ENCODE results near the gene ITGA6. TPM values are rescaled to one million over a fixed set of nuclear protein-coding genes. Genes with fewer than 3 reads are reported as not detected.

Gene ITGA6
- total and polyA plus RNA-seq, 5 donors from 2014 or later = 39.2 to 68.5 (median 50.3) TPM

DNA sequence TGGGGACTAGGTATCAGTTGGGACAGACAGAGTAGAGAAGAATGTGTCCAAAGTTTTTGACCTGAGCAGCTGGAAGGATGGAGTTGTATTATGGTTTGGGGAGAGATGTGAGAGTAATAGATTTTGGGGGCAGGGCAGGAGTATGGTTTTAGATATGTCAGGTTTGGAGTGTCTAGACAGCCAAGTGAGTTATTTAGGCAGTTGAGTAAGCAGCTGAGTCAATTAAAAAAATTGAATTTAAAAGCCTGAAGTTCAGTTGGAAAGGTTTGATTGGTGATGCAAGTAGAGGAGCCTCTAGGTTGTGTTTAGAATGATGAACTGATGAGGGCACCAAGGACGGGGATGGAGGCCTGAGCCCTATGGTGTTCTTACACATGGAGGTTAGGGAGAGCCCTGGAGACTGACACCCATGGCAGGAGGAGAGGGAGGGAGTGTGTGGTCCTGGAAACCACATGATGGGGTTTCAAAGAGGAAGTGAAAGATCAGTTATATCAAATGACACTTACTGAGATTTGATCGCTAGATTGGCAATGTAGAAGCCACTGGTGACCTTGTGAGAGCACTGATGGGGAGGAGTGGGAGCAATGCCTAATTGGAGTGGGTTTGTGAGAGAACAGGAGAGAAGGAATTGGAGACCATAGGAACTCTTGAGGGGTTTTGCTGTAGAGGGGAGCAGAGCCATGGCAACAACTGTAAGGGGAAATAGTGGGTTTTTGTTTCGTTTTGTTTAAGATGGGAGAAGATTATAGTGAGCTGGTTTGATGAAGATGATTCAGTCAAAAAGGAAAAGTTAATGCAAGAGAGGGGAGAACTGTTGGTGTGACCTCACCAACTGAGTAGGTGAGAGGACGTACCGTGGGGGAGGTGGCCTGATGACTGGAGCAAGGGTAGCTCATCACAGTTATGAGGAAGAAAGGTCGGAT is 10.3 kb downstream of the ITGA6 start:
- no peaks in the 10 kb centered on the region for H3K36me3 ChIP-seq (ENCODE audit: control insufficient read depth, insufficient read depth, low read length)
- ATAC-seq (ENCODE audit: low read depth in 2 of 2) (peak; percentile 37 to 40), DNase-seq (peak in 1 of 3 donors; percentile 51)
- H3K9me3 Mint-ChIP-seq = no peaks in the 10 kb centered on the region
- peak overlapping the region; percentile 72 for H3K27ac ChIP-seq (ENCODE audit: insufficient read depth, low read length, poor library complexity, severe bottlenecking)
- H3K27me3 Mint-ChIP-seq = no peaks in the 10 kb centered on the region
- H3K4me3 ChIP-seq (ENCODE audit: low read depth, low read length) = peak overlapping the region; percentile 83
- no peaks in the 10 kb centered on the region for H3K9me3 ChIP-seq (ENCODE audit: control insufficient read depth in 2 of 2, low read length in 2 of 2)
- no peaks in the 10 kb centered on the region for H3K27me3 ChIP-seq (ENCODE audit: control insufficient read depth, insufficient read depth, low read length)
- peaks cover 99% of the 10 kb centered on the region for H3K4me1 ChIP-seq (ENCODE audit: control insufficient read depth, insufficient read depth, low read length, poor library complexity, severe bottlenecking)
- peaks cover 5% of the 10 kb centered on the region for H3K36me3 Mint-ChIP-seq
- H3K27ac Mint-ChIP-seq = no peak overlapping the region
- H3K4me3 Mint-ChIP-seq = no peak overlapping the region
- H3K4me1 Mint-ChIP-seq = peaks cover 19 to 50% (median 34%) of the 10 kb centered on the region in 4 donors

DNA sequence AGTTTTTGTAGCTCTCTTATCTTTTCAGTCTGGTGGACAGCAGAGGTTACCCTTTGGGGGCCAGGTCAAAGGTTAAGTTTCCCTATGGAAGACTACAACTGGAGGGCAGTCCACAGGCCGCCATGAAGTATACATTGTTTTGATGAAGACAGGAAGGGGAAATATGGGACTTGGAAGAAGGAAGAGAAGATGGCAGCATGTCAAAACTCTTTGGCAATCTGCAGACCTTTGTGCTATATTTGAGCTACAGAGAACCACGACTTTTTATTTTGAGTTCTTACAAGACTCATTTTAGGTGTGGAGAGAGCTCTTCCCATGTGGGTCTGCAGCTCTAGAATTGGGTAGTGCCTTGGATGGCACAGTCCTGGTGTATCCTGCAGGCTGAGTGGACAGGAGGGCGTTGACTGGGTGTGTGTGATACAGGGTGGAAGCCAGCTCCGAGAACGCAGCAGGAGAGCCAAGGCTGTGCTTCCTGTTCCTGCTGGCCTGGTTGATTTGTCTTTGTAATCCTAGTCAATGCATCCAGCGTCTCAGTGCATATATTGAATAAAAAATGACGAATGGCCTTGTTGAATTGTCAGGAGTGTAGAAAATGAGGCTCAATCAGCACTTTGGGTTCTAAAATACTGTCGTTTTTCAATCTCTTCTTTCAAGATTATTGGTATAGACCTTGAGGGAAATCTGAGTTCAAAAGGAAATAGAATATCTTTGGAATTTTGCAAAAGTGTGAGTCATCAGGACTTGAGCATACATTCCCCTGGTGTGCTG is 11.5 kb downstream of the ITGA6 start:
- Histone ChIP-seq H3K27ac (ENCODE audit: insufficient read depth, low read length, poor library complexity, severe bottlenecking) (peak overlapping the region; percentile 72), H3K36me3 (ENCODE audit: control insufficient read depth, insufficient read depth, low read length) (no peaks in the 10 kb centered on the region), H3K4me3 (ENCODE audit: low read depth, low read length) (peak overlapping the region; percentile 83), H3K27me3 (ENCODE audit: control insufficient read depth, insufficient read depth, low read length) (no peaks in the 10 kb centered on the region), H3K9me3 (ENCODE audit: control insufficient read depth in 2 of 2, low read length in 2 of 2) (no peaks in the 10 kb centered on the region), H3K4me1 (ENCODE audit: control insufficient read depth, insufficient read depth, low read length, poor library complexity, severe bottlenecking) (peaks cover 91% of the 10 kb centered on the region)
- Mint-ChIP-seq H3K4me3 (peak overlapping the region; percentile 31 to 70 (median 52)), H3K36me3 (peaks cover 6% of the 10 kb centered on the region), H3K27ac (peak overlapping the region in 1 of 3 donors; percentile 90), H3K9me3 (no peaks in the 10 kb centered on the region), H3K4me1 (peaks cover 28 to 52% (median 37%) of the 10 kb centered on the region in 4 donors), H3K27me3 (no peaks in the 10 kb centered on the region)
- DNase-seq (no peak), ATAC-seq (ENCODE audit: low read depth in 2 of 2) (no peak)

DNA sequence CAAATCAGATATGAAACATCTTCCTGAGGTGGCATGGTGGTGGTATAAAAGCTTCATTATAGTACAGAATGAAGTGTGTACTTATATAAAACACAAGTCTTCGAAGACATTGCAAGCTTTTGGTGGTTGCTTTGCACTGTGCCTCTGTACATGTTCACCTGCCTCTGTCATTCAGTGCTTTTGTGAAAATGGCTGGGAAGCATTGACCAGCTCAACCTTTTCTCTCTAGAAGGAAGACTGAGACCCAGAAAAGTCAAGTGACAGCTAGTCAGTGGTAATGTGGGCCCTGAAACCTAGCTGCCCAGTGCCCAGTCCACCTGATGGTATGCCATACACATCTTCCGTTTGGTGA is 12.1 kb downstream of the ITGA6 start:
- no peaks in the 10 kb centered on the region for H3K27me3 Mint-ChIP-seq
- Histone ChIP-seq H3K27ac (ENCODE audit: insufficient read depth, low read length, poor library complexity, severe bottlenecking) (no peak overlapping the region), H3K9me3 (ENCODE audit: control insufficient read depth in 2 of 2, low read length in 2 of 2) (no peaks in the 10 kb centered on the region), H3K4me1 (ENCODE audit: control insufficient read depth, insufficient read depth, low read length, poor library complexity, severe bottlenecking) (peaks cover 85% of the 10 kb centered on the region), H3K4me3 (ENCODE audit: low read depth, low read length) (peak overlapping the region; percentile 83), H3K36me3 (ENCODE audit: control insufficient read depth, insufficient read depth, low read length) (no peaks in the 10 kb centered on the region), H3K27me3 (ENCODE audit: control insufficient read depth, insufficient read depth, low read length) (no peaks in the 10 kb centered on the region)
- peaks cover 28 to 48% (median 36%) of the 10 kb centered on the region in 4 donors for H3K4me1 Mint-ChIP-seq
- no peak for DNase-seq
- ATAC-seq (ENCODE audit: low read depth in 2 of 2) = no peak
- H3K36me3 Mint-ChIP-seq = peaks cover 8% of the 10 kb centered on the region
- peak overlapping the region in 1 of 3 donors; percentile 85 for H3K27ac Mint-ChIP-seq
- peak overlapping the region in 3 of 4 donors; percentile 31 to 70 (median 42) for H3K4me3 Mint-ChIP-seq
- H3K9me3 Mint-ChIP-seq = no peaks in the 10 kb centered on the region

DNA sequence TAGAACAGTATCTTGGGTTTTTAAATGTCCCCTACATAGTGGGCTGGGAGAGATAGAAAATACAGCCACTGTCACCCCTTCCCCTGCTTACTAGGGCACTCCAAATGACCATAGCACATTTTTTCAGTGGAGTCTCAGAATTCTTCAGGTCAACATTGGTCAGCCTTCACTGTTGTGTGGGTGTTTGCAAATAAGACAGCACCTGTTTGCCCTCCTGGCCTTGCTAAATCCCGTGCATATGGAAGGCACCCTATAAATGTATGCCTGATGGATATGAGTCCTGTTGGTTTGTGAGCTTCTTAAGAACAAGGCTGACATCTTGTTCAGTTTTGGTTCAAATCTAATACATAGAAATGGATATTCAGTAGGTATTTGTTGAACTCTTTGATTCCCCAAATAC is 12.5 kb downstream of the ITGA6 start:
- Histone ChIP-seq H3K27ac (ENCODE audit: insufficient read depth, low read length, poor library complexity, severe bottlenecking) (peak overlapping the region; percentile 57), H3K36me3 (ENCODE audit: control insufficient read depth, insufficient read depth, low read length) (no peaks in the 10 kb centered on the region), H3K9me3 (ENCODE audit: control insufficient read depth in 2 of 2, low read length in 2 of 2) (no peaks in the 10 kb centered on the region), H3K4me1 (ENCODE audit: control insufficient read depth, insufficient read depth, low read length, poor library complexity, severe bottlenecking) (peaks cover 81% of the 10 kb centered on the region), H3K27me3 (ENCODE audit: control insufficient read depth, insufficient read depth, low read length) (no peaks in the 10 kb centered on the region), H3K4me3 (ENCODE audit: low read depth, low read length) (peak overlapping the region; percentile 77)
- Mint-ChIP-seq H3K36me3 (peaks cover 8% of the 10 kb centered on the region), H3K4me1 (peaks cover 23 to 45% (median 36%) of the 10 kb centered on the region in 4 donors), H3K4me3 (peak overlapping the region; percentile 31 to 74 (median 56)), H3K9me3 (no peaks in the 10 kb centered on the region), H3K27me3 (no peaks in the 10 kb centered on the region), H3K27ac (peak overlapping the region in 1 of 3 donors; percentile 85)
- DNase-seq (no peak), ATAC-seq (ENCODE audit: low read depth in 2 of 2) (no peak)

DNA sequence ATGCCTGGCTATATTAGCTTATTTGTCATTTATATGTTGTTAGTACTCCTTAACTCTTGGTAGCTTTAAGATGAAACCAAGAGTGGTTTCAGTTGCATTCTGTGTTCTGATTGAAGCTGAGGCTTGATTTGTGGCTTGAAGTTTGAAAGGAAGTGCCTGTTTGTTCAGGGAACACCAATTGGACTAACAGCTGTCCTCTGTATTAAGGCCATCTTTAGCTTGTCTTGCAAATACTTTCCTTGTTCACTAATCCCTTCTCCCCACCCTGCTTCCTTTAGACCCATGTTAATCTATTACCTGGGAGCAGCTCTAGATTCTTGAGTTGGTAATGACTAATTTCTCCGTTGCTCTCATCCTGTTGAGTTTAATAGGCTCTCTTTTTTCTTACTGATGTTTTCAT is 13.4 kb downstream of the ITGA6 start:
- peaks cover 8% of the 10 kb centered on the region for H3K36me3 Mint-ChIP-seq
- peak overlapping the region; percentile 77 for H3K4me3 ChIP-seq (ENCODE audit: low read depth, low read length)
- H3K36me3 ChIP-seq (ENCODE audit: control insufficient read depth, insufficient read depth, low read length) = no peaks in the 10 kb centered on the region
- H3K4me1 Mint-ChIP-seq = peaks cover 20 to 44% (median 37%) of the 10 kb centered on the region in 4 donors
- ATAC-seq (ENCODE audit: low read depth in 2 of 2) (no peak), DNase-seq (peak in 1 of 3 donors; percentile 70)
- no peaks in the 10 kb centered on the region for H3K9me3 ChIP-seq (ENCODE audit: control insufficient read depth in 2 of 2, low read length in 2 of 2)
- peak overlapping the region; percentile 42 to 86 (median 78) for H3K4me3 Mint-ChIP-seq
- H3K4me1 ChIP-seq (ENCODE audit: control insufficient read depth, insufficient read depth, low read length, poor library complexity, severe bottlenecking) = peaks cover 75% of the 10 kb centered on the region
- H3K27ac ChIP-seq (ENCODE audit: insufficient read depth, low read length, poor library complexity, severe bottlenecking) = peak overlapping the region; percentile 57
- H3K9me3 Mint-ChIP-seq = no peaks in the 10 kb centered on the region
- no peaks in the 10 kb centered on the region for H3K27me3 Mint-ChIP-seq
- peak overlapping the region in 2 of 3 donors; percentile 31 to 77 for H3K27ac Mint-ChIP-seq
- no peaks in the 10 kb centered on the region for H3K27me3 ChIP-seq (ENCODE audit: control insufficient read depth, insufficient read depth, low read length)

DNA sequence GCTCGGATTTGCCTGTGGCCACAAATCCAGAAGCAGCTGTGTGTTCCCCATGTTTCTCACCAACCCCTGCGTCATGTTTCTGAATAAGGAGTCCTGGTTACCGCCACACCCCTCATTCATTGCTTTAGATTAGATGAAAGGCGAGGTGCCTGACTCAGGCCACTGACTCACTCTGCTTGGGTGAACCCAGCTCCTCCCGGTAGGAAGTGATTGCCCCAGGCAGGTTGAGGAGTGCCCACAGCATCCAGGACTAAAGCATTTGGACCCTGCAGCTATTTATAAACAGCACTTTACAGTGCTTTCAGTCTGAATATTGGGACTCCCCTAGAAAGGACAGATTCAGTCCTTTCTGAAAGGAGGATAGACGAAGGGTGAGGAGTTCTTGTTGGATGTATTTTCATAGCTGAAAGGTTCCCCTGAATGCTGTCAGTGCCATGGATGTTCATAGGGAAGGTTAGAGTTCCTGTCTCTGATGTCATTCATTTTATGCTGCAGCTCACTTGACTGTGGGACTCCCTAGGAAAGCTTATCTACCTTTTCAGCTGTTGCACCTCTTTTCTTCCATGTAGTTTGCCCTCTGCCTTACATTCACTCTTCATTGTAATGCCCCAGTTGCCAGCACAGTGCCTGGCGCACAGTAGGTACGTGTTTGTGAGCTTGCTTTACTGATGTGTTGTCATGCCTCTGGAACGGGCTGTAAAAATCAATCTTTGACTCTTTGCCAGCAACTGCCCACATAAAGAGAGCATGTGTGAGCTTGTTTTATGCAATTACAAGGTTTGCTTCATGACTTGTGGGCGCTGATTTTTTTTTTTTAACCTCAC is 14.9 kb downstream of the ITGA6 start:
- peaks cover 8% of the 10 kb centered on the region for H3K36me3 Mint-ChIP-seq
- peaks cover 20 to 51% (median 41%) of the 10 kb centered on the region in 4 donors for H3K4me1 Mint-ChIP-seq
- Histone ChIP-seq H3K4me1 (ENCODE audit: control insufficient read depth, insufficient read depth, low read length, poor library complexity, severe bottlenecking) (peaks cover 75% of the 10 kb centered on the region), H3K36me3 (ENCODE audit: control insufficient read depth, insufficient read depth, low read length) (no peaks in the 10 kb centered on the region), H3K27me3 (ENCODE audit: control insufficient read depth, insufficient read depth, low read length) (no peaks in the 10 kb centered on the region), H3K9me3 (ENCODE audit: control insufficient read depth in 2 of 2, low read length in 2 of 2) (no peaks in the 10 kb centered on the region), H3K27ac (ENCODE audit: insufficient read depth, low read length, poor library complexity, severe bottlenecking) (no peak overlapping the region), H3K4me3 (ENCODE audit: low read depth, low read length) (peak overlapping the region; percentile 77)
- peak overlapping the region; percentile 18 to 80 (median 77) for H3K27ac Mint-ChIP-seq
- ATAC-seq (ENCODE audit: low read depth in 2 of 2) (peak; percentile 67 to 69), DNase-seq (peak in 2 of 3 donors; percentile 17 to 58)
- H3K4me3 Mint-ChIP-seq = peak overlapping the region; percentile 42 to 86 (median 78)
- H3K27me3 Mint-ChIP-seq = no peaks in the 10 kb centered on the region
- no peaks in the 10 kb centered on the region for H3K9me3 Mint-ChIP-seq

DNA sequence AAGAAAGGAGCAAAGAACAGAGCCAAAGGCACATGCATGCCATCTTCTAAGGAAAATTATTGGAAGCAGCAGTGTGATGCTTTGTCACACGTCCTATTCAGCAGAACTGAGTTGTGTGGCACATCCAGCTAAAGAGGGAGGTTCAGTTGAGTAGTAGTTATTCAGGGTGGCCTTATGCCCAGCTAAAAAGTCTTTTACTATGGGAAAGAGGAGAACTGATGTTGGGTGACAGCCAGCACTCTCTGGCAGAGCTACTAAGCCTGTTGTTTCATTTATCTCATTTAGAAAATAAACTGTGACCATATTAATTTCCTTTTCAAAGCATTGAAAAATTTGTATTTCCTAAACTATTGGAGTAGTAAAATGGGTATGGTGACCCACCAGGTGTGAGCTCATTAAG is 18.5 kb downstream of the ITGA6 start:
- Mint-ChIP-seq H3K9me3 (no peaks in the 10 kb centered on the region), H3K27ac (peak overlapping the region in 2 of 3 donors; percentile 71 to 85), H3K4me3 (peak overlapping the region in 1 of 4 donors; percentile 41), H3K4me1 (peaks cover 34 to 78% (median 49%) of the 10 kb centered on the region in 4 donors), H3K27me3 (no peaks in the 10 kb centered on the region), H3K36me3 (peaks cover 23% of the 10 kb centered on the region)
- Histone ChIP-seq H3K4me1 (ENCODE audit: control insufficient read depth, insufficient read depth, low read length, poor library complexity, severe bottlenecking) (peaks cover 41% of the 10 kb centered on the region), H3K4me3 (ENCODE audit: low read depth, low read length) (no peak overlapping the region), H3K27ac (ENCODE audit: insufficient read depth, low read length, poor library complexity, severe bottlenecking) (no peak overlapping the region), H3K27me3 (ENCODE audit: control insufficient read depth, insufficient read depth, low read length) (no peaks in the 10 kb centered on the region), H3K9me3 (ENCODE audit: control insufficient read depth in 2 of 2, low read length in 2 of 2) (no peaks in the 10 kb centered on the region), H3K36me3 (ENCODE audit: control insufficient read depth, insufficient read depth, low read length) (no peaks in the 10 kb centered on the region)
- DNase-seq (no peak), ATAC-seq (ENCODE audit: low read depth in 2 of 2) (no peak)
